GM18951 (cell line): ENCODE measurements around the gene ZCCHC12.

Experiments
- POLR2A ChIP-seq: IDR thresholded peaks from 4 replicates; pipeline ENCODE4 v1.6.1; 2011; ENCODE audit warnings: mild to moderate bottlenecking; ENCODE audit not compliant: insufficient read length, insufficient read depth; ENCODE audit errors: extremely low read depth
- in situ Hi-C: fragments of 300-500 bp; cut with MboI; formaldehyde crosslinking; loops from one replicate; pipeline ENCODE4 v1.12.0; 2022; ENCODE audit warnings: low sequenced_read_pairs, mixed read lengths, inconsistent platforms; ENCODE audit not compliant: unreplicated experiment

The ZCCHC12 gene

DNA sequence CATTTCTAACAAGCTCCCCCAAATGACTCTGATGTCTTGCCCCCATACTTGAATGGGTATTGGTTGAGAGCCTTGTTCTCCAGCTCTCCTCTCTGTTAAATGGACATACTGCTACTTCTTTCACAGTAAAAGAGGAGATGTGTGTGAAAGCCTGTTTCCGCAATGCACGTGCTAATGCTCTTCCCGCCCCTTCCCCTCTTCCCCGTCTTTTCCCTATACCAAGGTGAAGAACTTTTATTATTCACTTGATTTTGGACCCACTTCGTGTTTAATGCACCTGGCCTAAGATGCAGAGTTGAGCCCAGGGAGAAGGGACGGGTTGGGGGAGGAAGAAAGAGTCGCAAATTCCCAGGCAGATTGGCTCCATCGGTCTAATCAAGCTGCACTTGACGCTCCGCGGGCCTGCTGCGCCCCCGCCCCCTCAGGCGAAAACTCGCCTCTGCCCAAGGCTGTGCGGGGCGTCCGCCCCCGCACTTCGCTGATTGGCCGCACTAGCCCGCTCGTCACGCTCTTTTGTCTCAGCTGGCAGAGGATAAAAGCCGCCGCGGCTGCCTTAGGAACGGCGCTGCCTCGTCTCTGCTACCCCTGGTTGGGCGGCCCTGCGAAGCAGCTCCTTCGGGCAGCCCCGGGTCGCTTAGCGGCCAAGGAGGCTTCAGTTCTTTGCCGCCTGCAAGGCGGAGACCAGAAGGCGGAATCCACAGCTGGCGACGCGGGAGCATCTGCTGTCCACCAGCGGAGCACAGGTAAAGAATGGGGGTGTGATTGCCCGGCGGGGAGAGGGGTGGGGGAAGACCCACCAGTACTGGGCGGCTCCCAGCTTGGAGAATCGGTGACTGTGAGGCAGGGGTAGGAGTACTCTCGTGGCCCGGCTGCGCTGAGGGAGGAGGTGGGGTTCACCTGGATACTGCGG, at the start of gene ZCCHC12:
Gene ZCCHC12 (plus strand): TSS at position 562 of the 910 bp plus-strand sequence. CDS start 1,421 bp downstream, outside the sequence.
- no peak for TF ChIP-seq POLR2A
- in situ Hi-C loops: loop anchor here (25.0 kb wide), 1 partner anchor 186 kb away; no protein-coding TSS in a partner anchor

DNA sequence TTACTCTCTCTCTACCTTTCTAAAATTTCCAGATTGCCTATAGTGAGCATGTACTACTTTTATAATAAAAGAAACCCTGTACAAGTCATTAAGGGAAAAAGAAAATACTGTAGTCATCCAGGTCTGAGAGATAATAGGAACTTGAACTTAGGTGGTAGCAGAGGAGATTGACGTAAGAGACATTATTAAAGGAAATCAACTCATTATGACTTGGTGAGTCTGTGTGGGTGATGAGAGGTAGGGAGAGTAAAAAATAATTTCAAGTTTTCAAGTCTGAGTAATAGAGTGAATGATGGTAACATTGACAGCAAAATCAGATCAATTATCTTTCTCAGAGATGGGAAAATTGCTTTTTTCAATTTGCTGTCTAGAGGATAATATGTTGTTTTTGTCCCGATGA, 44.0 kb upstream of the ZCCHC12 start:
- in situ Hi-C loops: no loop called here
- no peak for TF ChIP-seq POLR2A

DNA sequence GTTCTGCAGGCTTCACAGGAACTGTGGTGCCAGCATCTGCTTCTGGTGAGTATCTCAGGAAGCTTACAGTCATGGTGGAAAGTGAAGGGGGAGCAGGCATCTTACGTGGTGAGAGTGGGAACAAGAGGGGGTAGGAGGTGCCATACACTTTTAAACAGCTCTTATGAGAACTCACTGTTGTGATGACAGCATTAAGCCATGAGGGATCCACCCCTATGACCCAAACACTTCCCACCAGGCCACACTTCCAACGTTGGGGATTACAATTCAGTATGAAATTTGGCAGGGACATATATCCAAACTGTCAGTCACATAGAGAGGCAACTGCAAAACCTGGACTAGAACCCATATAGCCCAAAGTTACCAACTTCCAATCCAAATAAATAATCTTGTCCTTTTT, 43.1 kb upstream of the ZCCHC12 start:
- in situ Hi-C loops: no loop called here
- TF ChIP-seq POLR2A: no peak

DNA sequence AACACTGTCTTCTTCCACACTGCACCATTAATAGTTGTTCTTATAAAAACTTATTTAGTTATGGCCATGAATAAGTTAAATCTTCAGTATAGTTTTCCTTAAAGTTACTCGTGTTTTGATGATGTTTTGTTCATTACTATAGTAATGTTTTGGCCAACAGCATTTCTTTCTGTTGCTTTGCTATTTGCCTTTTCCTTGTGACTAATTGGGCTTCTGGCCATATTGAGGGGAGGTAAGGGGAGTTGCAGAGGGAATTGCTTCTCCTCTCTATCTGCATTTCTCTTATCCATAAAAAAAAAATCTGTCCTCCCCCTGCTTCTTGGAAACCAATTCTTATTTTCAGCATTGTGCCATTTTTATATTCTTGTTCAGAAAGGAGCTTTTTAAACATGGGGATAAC, 42.7 kb upstream of the ZCCHC12 start:
- in situ Hi-C loops: no loop called here
- no peak for TF ChIP-seq POLR2A

DNA sequence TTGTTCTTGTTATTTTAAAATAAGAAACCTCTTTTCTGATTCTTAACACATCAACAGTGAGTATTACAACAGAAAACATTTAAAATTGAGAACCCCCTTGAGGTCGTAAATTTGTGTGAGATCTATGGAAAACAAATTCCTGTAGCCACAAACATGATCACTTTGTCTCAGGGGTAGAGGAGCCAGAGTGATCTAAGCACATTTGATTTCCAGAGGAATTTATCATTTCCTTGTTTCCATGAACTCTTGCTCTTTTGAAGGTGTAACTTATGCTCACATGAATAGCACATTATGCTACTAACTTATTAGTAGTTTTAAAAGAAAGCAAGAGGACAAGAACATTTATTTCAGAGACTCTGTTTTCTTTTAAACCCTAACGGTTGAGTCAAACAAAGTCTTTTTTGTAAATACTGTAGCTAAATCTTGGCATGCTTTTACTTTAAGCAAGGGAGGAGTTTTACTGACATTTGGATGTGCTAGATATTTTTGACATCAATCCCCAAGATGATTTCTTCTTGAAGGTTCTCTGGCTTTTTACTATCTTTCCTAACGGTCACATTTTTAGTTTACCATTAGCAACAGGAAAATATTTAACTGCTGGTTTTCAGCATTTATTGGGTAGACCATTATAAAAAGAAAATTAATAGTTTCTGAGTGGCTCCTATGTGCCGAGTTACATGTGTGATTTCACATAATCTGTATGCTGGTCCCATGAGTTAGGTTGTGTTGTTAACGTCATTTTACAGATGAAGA, 27.9 kb upstream of the ZCCHC12 start:
- in situ Hi-C loops: no loop called here
- TF ChIP-seq POLR2A: no peak

DNA sequence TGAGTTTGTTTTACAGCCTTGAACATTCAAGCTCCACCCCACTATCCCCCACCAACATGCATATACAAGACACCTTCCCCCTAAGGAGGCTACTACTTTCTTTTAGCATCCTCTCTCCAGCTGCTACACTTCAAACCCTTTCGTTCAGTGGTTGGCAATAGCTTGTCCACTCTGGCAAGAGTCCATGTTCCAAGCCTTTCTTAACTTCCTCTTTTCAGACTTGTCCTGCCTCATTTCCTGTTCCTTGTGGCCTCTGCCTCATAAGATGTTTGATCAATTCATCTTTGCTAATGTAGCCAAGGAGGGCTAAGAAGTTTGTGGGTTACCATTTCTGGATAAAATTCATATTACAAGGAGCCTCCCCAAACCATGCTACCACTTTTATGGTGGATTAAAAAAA, 20.8 kb upstream of the ZCCHC12 start:
- in situ Hi-C loops: loop anchor here (25.0 kb wide), 1 partner anchor 166 kb away; no protein-coding TSS in a partner anchor
- TF ChIP-seq POLR2A: no peak

DNA sequence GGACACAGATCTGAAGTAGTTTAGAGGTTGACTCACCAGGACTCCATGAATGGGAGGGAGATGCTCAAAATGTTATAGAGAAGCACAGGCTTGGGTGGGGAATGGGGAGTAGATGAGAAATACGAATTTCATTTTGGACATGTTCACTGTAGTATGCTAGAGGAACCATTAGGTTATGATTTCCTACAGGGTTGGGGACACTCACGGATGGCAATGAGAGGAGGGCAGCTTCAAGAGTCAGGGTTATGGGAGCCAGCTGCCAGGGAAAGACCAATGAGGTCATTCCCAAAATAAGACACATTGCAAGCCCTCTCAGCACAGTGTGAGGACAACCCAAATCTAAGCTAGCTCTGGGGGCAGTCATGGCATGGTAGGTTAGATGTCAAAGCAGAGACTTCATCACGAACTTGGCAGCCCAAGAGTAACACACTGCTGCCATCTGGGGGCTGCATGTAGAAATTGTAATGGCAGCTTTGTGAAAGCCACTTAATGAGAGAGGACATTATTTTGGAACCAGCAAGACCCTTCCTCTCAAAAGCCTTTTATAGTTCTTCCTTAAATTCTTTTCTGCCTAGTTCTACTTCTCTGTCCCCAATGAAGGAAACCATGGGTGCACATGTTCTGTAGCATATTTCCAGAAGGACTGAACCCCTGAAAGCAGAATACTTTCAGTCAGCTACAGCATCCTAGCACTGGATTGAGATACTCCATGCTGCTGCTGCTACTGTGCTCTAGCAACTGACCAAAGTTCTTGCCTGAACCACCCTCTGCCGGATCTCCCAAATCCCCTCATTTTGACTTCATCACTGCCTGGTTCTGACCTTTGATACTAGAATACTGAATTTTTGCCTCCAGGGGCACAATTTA, 16.2 kb upstream of the ZCCHC12 start:
- in situ Hi-C loops: loop anchor here (25.0 kb wide), 1 partner anchor 170 kb away; no protein-coding TSS in a partner anchor
- no peak for TF ChIP-seq POLR2A

DNA sequence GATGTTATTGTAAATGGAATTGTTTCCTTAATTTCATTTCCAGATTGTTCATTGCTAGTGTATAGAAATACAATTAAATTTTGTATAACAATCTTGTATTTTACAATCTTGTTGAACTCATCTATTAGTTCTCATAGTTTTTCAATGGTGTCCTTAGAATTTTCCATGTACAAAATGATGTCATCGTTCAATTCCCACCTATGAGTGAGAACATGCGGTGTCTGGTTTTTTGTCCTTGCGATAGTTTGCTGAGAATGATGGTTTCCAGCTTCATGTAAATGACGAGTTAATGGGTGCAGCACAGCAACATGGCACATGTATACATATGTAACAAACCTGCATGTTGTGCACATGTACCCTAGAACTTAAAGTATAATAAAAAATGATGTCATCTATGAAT, 6.4 kb upstream of the ZCCHC12 start:
- in situ Hi-C loops: loop anchor here (25.0 kb wide), 1 partner anchor 180 kb away; no protein-coding TSS in a partner anchor

DNA sequence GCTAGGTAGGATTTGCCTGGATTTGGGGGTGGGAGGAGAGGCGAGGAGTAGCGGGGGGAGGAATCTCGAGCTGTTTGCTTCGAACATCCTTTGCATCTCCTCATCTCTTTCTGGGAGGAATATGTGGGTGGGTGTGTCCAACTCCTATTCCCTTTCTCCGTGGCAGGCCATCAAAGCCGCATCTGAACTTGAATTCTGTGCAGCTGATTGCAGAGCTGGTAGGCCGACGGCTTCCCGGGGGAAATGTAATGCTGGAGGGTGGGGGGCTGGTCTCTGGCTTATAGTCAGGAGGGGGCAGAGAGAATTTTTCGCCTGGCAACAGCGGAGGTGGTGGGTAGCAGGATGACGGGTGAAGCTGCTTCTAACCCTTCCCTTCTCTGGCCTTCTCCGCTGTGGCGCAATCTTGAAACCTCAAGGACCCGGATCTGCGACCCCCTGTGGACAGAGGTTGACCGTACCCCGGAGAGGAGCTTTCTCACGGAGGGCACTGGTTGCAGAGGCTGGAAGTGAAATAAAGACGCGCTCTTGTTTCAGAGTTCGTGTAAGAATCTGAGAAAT, 628 bp downstream of the ZCCHC12 start:
- in situ Hi-C loops: loop anchor here (25.0 kb wide), 1 partner anchor 187 kb away; no protein-coding TSS in a partner anchor

DNA sequence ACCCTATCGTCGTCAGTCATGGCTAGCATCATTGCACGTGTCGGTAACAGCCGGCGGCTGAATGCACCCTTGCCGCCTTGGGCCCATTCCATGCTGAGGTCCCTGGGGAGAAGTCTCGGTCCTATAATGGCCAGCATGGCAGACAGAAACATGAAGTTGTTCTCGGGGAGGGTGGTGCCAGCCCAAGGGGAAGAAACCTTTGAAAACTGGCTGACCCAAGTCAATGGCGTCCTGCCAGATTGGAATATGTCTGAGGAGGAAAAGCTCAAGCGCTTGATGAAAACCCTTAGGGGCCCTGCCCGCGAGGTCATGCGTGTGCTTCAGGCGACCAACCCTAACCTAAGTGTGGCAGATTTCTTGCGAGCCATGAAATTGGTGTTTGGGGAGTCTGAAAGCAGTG, 1.6 kb downstream of the ZCCHC12 start:
- in situ Hi-C loops: no loop called here
- TF ChIP-seq POLR2A: no peak

More for the DNA sequence above, 628 bp downstream of the ZCCHC12 start:
- TF ChIP-seq POLR2A: no peak

DNA sequence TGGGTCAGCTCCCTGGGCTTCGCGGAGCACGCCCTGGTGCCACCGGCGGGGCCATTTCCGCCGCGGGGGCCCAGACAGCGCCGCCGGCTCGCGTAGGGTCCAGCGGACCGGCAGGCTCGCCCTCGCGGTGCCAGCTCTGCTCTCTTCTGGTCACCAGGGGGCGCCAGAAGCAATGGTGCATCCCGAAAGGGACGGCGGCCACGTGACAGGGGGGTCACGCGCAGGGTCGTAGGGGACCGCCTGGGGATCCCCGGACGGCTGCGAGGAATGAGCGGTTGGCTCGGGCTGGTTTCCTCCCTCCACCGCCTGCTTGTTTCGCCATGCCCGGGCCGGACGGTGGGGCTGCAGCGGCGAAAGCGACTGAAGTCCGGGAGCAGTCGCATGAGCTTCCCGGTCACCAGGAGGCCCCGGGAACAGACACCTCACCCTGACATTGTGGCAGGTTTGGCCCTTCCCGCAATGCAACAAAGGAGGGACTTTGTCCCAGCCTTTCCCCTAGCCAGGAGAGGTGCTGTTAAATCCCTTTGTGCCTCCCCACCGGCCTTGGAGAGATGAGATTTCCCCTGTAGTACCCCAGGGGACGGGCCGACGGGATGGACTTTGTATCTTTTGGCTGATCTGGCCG, 15.8 kb downstream of the ZCCHC12 start:
- TF ChIP-seq POLR2A: no peak
- in situ Hi-C loops: no loop called here

DNA sequence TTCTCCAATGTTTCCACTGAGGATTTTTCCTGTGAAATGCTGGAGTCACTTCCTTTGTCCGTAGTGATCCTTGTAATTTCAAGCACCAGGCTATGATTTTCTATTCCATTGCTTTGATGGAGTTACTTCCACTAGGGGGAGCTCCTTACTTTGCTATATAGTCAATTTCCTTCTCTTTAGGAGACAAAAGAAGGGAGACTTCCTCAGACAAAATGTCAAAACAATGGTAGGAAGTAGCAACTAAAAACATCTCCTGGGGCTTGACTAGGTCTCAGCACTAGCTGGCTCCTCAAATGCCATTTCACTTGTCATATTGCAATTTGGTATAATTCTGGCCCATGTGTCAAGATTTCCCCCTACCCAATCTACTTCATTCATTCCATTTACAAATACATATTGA, 24.1 kb downstream of the ZCCHC12 start:
- in situ Hi-C loops: loop anchor here (10.0 kb wide), 1 partner anchor 137 kb away; no protein-coding TSS in a partner anchor
- TF ChIP-seq POLR2A: no peak
